Dendritic cell treated with granulocyte-macrophage colony-stimulating factor and Interleukin-4, amounts not matched to agents 40 ng/mL and 50 ng/mL, for 4 days (primary cell): ENCODE data around the gene SLC17A7.

Experiments used
- H3K27ac Mint-ChIP-seq: one replicate; pipeline ENCODE4 v1.8.0; 2022; ENCODE audit warnings: mild to moderate bottlenecking, mixed read lengths
- H3K27me3 Mint-ChIP-seq: one replicate; pipeline ENCODE4 v1.8.0; 2022; ENCODE audit warnings: mild to moderate bottlenecking, mixed read lengths
- H3K36me3 Mint-ChIP-seq: one replicate; pipeline ENCODE4 v1.8.0; 2022; ENCODE audit warnings: low read depth, mixed read lengths
- H3K4me1 Mint-ChIP-seq: one replicate; pipeline ENCODE4 v1.8.0; 2022; ENCODE audit warnings: low read depth, mixed read lengths
- H3K4me3 Mint-ChIP-seq: one replicate; pipeline ENCODE4 v1.8.0; 2022; ENCODE audit warnings: mild to moderate bottlenecking, moderate library complexity, mixed read lengths
- H3K9me3 Mint-ChIP-seq: one replicate; pipeline ENCODE4 v1.8.0; 2022; ENCODE audit warnings: mixed read lengths
- intact Hi-C: fragments of 100-400 bp; cut with micrococcal nuclease; formaldehyde crosslinking; loops from one replicate; pipeline ENCODE4 v1.15.0; 2022

SLC17A7 gene

DNA sequence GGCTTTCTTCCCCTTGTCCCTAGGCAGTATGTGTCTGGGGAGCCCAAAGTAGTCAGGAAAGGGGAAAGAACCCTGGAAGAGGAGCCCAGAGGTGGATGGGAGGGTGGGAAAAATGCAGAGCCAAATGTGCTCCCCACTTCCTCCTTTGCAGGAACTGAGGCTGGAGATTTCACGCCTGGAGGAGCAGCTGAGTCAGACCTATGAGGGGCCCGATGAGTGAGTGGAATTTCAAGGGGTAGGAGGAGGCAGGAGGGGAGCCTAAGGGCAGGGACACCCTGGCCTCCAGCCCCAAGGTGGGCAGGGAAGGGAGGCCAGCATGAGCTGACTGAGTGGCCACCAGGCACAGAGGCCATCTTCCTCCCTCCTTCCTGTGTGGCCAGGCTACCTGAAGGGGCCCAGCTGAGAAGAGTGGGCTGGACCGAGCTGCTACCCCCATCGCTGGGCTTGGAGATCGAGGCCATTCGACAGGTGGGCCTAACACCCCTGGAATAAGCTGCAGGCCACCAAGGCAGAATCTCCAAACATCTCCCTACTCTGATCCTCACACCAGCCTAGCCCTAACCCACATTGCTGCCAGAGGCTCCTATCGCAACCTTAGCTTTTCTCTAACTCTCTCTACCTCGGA, 32.4 kb downstream of the SLC17A7 start:
- Mint-ChIP-seq H3K36me3 (no peaks in the 10 kb centered on the region), H3K4me3 (no peak overlapping the region), H3K27me3 (peaks cover 27% of the 10 kb centered on the region), H3K4me1 (peaks cover 50% of the 10 kb centered on the region), H3K9me3 (no peaks in the 10 kb centered on the region), H3K27ac (peak overlapping the region; percentile 89)
- intact Hi-C loops = no loop called here

DNA sequence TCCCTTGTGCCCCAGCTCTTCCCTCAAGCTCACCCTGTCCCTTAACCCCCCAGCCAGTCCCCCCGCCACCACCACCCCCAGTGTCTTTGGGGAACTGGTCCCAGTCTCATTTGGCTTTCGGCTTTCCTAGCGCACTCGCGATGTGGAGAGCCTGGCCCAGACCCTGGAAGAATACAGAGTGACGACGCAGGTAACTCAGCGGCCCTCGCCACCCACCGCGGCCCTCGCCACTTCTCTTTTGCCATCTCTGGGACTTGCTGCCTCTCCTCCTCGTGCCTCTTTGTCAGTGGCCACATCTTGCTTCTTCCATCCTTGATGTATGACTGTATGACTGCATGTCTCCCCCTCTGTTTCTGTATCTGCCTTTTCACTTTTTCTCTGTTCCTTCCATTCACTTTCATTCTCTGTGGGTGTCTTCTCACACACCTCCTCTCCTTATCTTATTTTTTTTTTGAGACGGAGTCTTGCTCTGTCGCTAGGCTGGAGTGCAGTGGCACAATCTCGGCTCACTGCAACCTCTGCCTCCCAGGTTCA, 33.8 kb downstream of the SLC17A7 start:
- Mint-ChIP-seq H3K27ac (no peak overlapping the region), H3K36me3 (no peaks in the 10 kb centered on the region), H3K27me3 (peaks cover 23% of the 10 kb centered on the region), H3K4me1 (peaks cover 43% of the 10 kb centered on the region), H3K4me3 (no peak overlapping the region), H3K9me3 (no peaks in the 10 kb centered on the region)
- intact Hi-C loops = no loop called here

DNA sequence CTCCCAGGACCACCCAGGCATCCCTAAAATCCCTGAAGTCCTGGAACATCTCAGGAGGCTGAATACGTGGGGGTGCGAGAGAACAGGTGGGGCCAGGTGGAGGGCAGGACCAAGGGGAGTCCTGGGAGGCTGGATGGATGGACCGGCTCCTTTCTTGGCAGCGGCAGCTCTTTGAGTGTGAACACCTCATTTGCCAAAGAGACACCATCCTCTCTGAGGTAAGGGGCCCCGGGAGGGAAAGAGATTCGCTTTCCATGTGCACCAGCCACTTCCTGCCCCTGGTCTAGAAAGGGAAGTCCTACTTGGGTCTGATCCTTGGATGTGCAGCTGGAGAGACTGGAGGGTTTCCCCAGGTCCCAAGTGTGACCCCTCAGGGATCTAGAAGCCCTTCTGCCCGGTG, 34.2 kb downstream of the SLC17A7 start:
- Mint-ChIP-seq H3K4me3 (no peak overlapping the region), H3K27me3 (peaks cover 18% of the 10 kb centered on the region), H3K9me3 (no peaks in the 10 kb centered on the region), H3K27ac (no peak overlapping the region), H3K36me3 (no peaks in the 10 kb centered on the region), H3K4me1 (peaks cover 41% of the 10 kb centered on the region)
- intact Hi-C loops = no loop called here

DNA sequence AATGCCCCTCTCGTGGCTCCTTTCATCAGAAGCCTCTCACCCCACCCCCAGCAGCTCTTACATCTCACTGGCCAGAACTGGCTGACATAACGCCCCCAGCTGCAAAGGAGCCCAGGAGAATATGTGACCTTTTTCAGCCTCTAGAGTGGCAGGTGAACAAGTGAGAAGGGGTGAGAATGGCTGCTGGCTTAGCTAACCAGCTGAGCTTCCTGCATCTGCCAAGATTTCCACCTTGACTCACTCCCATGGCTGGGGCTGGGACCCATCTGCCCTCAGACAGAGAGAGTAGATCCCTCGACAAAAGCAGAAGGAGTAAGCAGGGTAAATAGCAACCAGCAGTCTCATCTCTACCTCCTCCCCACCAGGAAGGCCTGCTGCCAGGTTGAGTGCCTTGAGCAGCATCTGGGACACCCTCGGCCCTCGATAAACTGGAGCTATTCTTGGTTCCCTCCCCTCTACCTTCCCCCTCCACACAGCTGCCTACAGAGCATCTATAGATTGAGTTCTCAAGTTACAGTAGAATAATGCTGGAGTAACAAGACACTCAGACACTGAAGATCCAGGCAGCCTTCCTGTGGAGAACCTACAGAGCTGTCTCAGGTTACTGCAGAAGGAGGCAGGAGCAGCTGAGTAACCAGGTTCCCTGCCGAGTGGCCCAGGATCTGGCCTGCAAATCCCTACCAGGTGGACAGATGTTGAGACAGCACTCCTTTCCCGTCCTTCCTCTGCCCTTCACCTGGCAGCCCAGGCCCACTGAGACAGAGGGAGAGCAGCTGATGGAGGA, 37.7 kb downstream of the SLC17A7 start:
- Mint-ChIP-seq H3K4me1 (peaks cover 20% of the 10 kb centered on the region), H3K9me3 (no peaks in the 10 kb centered on the region), H3K4me3 (no peak overlapping the region), H3K27me3 (peaks cover 16% of the 10 kb centered on the region), H3K36me3 (no peaks in the 10 kb centered on the region), H3K27ac (no peak overlapping the region)
- intact Hi-C loops = no loop called here

DNA sequence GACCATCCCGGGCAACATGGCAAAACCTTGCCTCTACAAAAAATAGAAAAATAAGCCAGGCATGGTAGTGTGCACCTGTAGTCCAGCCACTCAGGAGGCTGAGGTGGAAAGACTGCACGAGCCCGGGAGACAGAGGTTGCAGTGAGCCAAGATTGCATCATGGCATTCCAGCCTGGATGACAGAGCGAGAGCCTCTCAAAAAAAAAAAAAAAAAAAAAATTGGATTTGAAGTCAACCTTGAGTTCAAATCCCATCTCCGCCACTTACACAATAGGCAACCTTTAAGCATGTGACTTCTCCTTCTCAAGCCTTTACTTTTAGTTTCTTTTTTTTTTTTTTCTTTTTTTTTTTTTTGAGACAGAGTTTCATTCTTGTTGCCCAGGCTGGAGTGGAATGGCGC, 41.3 kb downstream of the SLC17A7 start:
- Mint-ChIP-seq H3K4me1 (peaks cover 7% of the 10 kb centered on the region), H3K9me3 (no peaks in the 10 kb centered on the region), H3K4me3 (no peak overlapping the region), H3K27ac (no peak overlapping the region), H3K27me3 (peaks cover 13% of the 10 kb centered on the region), H3K36me3 (no peaks in the 10 kb centered on the region)
- intact Hi-C loops = no loop called here

DNA sequence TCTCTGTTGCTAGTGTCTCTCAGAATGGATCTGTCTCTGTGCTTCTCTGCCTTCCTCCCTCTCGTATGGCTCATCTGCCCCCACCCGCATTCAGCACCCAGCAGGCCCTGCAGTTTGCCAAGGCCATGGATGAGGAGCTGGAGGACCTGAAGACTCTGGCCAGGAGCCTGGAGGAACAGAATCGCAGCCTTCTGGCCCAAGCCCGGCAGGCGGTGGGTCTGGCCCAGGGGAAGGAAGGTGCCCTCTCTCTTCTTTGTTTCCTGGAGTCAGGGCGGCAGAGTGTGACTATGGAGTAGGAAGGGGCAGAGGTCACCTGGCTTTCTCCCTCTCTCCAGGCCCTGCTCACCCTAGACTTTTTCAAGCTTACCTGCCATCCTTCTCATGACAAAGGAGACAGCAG, 42.4 kb downstream of the SLC17A7 start:
- no peaks in the 10 kb centered on the region for H3K36me3 Mint-ChIP-seq
- no peak overlapping the region for H3K27ac Mint-ChIP-seq
- no peak overlapping the region for H3K4me3 Mint-ChIP-seq
- intact Hi-C loops = no loop called here
- H3K4me1 Mint-ChIP-seq = peaks cover 7% of the 10 kb centered on the region
- H3K9me3 Mint-ChIP-seq = no peaks in the 10 kb centered on the region
- H3K27me3 Mint-ChIP-seq = peaks cover 19% of the 10 kb centered on the region

DNA sequence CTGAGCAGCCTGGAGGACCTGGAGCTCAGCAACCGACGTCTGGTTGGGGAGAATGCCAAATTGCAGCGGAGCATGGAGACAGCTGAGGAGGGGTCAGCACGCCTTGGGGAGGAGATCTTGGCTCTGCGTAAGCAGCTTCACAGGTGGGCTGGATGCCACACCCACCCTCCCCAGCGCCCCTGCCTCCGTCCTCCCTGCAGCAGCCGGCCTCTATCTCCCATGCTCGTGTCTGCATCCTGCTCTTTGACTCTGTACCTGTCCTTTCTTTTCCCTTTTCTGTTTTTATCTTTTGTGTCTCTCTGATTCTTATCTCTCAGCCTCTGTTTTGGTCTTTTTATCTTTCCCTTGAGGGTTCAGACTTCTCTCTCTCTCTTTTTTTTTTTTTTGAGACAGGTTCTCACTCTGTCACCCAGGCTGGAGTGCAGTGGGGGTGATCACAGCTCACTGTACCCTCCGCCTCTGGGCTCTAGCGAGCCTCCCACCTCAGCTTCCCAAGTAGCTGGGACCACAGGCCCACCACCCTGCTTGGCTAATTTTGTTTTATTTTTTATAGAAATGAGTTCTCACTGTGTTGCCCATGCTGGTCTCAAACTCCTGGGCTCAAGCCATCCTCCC, 43.2 kb downstream of the SLC17A7 start:
- no peak overlapping the region for H3K27ac Mint-ChIP-seq
- no peak overlapping the region for H3K4me3 Mint-ChIP-seq
- intact Hi-C loops = no loop called here
- H3K9me3 Mint-ChIP-seq = no peaks in the 10 kb centered on the region
- H3K27me3 Mint-ChIP-seq = peaks cover 20% of the 10 kb centered on the region
- H3K36me3 Mint-ChIP-seq = no peaks in the 10 kb centered on the region
- H3K4me1 Mint-ChIP-seq = peaks cover 7% of the 10 kb centered on the region

DNA sequence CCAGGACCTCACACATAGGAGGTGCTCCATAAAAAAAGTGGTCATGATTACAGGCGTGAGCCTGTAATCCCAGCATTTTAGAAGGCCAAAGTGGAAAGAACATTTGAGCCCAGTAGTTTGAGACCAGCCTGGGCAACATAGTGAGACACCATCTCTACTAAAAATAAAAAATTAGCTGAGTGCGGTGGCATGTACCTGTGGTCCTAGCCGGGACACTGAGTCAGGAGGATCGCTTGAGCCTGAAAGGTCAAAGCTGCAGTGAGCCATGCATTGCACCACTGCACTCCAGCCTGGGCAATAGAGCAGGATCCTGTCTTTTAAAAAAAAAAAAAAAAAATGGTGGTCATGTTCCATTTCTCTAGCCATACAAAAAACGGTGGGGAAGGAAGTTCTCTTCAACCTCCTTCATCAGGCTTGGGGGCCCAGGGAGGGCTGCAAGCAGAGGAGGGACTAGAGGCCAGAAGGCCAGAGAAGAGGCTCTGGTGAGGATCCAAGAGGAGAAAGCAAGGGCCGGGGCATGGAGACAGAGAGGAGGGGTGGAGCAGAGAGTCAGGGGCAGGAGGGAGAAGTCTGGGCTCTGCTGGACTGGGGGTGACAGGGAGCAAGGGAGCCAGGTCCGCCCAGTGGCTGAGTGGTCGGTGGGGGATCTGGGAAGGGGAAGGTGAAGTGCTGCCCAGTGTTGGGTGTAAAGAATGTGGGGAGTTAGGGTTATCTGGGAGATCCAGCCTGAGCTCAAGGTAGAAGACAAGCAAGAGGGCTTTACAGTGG, 44.4 kb downstream of the SLC17A7 start:
- no peak overlapping the region for H3K27ac Mint-ChIP-seq
- H3K36me3 Mint-ChIP-seq = no peaks in the 10 kb centered on the region
- H3K4me1 Mint-ChIP-seq = peaks cover 10% of the 10 kb centered on the region
- H3K4me3 Mint-ChIP-seq = no peak overlapping the region
- peaks cover 29% of the 10 kb centered on the region for H3K27me3 Mint-ChIP-seq
- intact Hi-C loops = no loop called here
- H3K9me3 Mint-ChIP-seq = no peaks in the 10 kb centered on the region

DNA sequence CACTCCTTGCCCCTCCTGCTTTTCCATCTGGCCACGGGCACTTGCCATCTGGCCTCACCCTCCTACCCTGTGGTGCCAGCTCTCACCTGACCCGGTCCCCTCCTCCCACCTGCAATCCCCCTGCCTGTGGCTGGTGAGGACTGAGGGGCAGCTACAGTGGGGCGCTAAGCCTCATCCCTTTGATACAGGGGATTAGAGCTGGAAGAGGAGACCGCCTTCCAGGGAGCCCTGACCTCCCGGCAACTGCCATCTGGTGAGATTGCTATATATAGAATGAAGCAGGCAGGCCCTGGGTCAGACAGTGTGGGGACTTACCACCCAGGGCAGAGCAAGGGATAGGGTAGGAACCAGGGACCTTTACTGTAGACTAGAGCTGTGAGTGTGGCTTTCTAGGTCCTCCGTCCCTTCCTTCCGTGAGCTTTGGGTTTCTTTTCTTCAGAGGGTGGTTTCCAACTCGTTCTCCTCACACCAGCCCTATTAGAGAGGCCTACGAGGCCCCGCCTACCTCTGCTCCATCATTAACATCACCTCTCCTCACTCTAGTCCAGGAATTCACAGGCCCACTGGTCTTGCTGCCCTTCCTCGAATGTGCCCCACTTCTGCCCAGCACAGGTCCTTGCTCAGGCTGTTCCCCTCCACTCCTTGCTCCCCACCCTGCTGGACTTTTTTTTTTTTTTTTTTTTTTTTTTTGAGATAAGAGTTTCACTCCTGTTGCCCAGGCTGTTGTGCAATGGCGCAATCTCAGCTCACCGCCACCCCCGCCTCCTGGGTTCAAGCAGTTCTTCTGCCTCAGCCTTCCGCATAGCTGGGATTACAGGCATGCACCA, 45.5 kb downstream of the SLC17A7 start:
- Mint-ChIP-seq H3K9me3 (no peaks in the 10 kb centered on the region), H3K4me3 (no peak overlapping the region), H3K4me1 (peaks cover 12% of the 10 kb centered on the region), H3K27me3 (peaks cover 30% of the 10 kb centered on the region), H3K27ac (no peak overlapping the region), H3K36me3 (no peaks in the 10 kb centered on the region)
- intact Hi-C loops = no loop called here

DNA sequence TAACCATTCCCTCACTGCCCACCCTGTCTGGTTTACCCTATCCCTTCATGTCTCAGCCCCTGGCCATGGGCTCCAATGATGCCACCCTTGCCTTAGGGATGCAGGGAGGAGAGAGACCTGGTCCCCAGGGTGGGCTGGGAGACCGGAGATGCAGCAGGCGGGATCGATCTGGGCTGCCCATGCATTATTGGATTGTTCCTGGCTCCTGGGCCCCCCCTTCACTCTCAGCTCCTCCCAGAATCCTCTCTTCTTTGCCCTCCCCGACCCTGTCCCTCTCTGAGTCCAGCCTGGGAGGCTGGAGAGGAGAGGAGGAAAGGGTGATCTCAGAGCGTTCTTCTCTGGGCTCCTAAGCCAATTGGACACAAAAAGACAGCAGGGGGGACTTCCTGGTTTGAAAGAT, 47.4 kb downstream of the SLC17A7 start:
- Mint-ChIP-seq H3K27ac (no peak overlapping the region), H3K4me3 (no peak overlapping the region), H3K36me3 (no peaks in the 10 kb centered on the region), H3K4me1 (peaks cover 17% of the 10 kb centered on the region), H3K9me3 (no peaks in the 10 kb centered on the region), H3K27me3 (peaks cover 40% of the 10 kb centered on the region)
- intact Hi-C loops = no loop called here

DNA sequence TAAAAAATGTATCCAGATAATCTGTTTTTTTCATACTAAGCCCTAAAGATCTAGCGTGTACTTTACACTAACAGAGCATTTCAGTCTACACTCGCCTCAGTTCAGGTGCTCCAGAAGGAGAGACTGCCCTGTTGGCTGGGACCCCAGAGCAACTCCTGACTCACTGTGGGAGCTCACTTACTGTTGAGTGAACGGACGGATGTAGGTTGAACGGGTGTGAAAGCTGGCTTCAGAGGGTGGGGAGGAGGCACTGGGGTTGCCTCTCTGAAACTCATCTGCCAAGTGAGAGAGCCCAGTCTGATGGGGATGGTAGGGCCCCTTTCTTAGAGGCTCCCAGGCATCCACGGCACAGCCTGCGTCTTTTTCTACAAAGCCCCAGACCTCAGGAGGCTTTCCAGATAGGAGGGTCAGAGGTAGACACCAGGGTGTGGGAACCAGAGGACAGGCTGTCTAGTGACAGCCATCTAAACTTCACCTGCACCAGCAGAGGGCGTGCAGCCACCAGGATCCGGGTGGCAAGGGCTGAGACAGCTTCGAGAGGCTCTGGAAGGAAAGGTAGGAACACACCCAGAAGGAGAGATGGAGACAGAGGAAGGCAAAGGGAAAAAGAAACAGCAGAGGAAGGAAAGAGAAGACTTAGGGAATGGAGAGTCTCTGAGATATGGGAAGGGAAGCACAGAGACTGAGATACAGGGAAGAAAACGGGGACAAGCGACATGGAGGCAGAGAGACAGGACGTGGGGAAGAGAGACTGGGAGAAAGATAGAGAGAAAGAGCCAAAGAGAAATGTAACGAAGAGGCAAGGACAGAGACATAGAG, 49.5 kb downstream of the SLC17A7 start:
- Mint-ChIP-seq H3K27me3 (peaks cover 37% of the 10 kb centered on the region), H3K4me1 (peaks cover 27% of the 10 kb centered on the region), H3K36me3 (no peaks in the 10 kb centered on the region), H3K4me3 (no peak overlapping the region), H3K27ac (no peak overlapping the region), H3K9me3 (no peaks in the 10 kb centered on the region)
- intact Hi-C loops = loop anchor here (1.0 kb wide), 1 partner anchor 52 kb away; no protein-coding TSS in a partner anchor

DNA sequence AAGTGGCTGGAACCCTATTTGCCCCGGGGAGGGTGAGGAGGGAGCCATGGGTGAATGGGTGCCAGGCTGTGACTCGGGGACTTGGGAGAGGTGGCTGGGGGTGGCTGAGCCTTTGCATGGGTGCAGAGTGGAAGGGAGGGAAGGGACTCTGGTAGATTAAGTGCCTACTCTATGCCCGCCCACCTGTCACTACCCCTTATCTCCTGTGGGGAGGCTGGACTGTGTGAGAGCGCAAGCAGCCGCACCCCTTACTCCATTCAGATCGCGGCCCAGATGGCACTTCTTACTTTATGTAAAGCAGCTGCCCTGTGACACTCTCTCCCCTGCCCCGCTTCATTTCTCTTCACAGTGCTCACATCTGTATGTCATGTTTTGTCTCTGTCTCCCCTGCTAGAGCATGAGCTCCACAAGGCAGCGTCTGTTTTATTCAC, 50.4 kb downstream of the SLC17A7 start:
- no peak overlapping the region for H3K27ac Mint-ChIP-seq
- no peaks in the 10 kb centered on the region for H3K9me3 Mint-ChIP-seq
- H3K36me3 Mint-ChIP-seq = no peaks in the 10 kb centered on the region
- peaks cover 23% of the 10 kb centered on the region for H3K4me1 Mint-ChIP-seq
- peaks cover 37% of the 10 kb centered on the region for H3K27me3 Mint-ChIP-seq
- intact Hi-C loops = no loop called here
- no peak overlapping the region for H3K4me3 Mint-ChIP-seq
